WTC11 (cell line): ENCODE measurements around the gene HES5.

Source experiments
- ATF2 ChIP-seq: sonication (generic); formaldehyde crosslinking; IDR thresholded peaks from 2 replicates; pipeline ENCODE4 v1.8.1; 2022; ENCODE audit warnings: low read depth, missing genetic modification reagents, borderline replicate concordance
- CREB1 ChIP-seq: sonication (generic); formaldehyde crosslinking; IDR thresholded peaks from 2 replicates; pipeline ENCODE4 v1.8.0; 2023; ENCODE audit warnings: mild to moderate bottlenecking, missing genetic modification reagents
- CTCF ChIP-seq: fragments of 200-600 bp; IDR thresholded peaks from 2 replicates; pipeline ENCODE4 v1.8.0; 2022; ENCODE audit warnings: antibody characterized with exemption
- FOXP1 ChIP-seq: sonication (generic); formaldehyde crosslinking; IDR thresholded peaks from 2 replicates; pipeline ENCODE4 v1.8.0; 2022; ENCODE audit warnings: missing genetic modification reagents, mild to moderate bottlenecking, moderate library complexity, borderline replicate concordance
- MYBL2 ChIP-seq: sonication (generic); formaldehyde crosslinking; IDR thresholded peaks from 2 replicates; pipeline ENCODE4 v1.8.1; 2023; ENCODE audit warnings: mild to moderate bottlenecking, moderate library complexity, missing genetic modification reagents
- NFATC4 ChIP-seq: fragments of 250-450 bp; sonication (Bioruptor Pico); IDR thresholded peaks from 2 replicates; pipeline ENCODE4 v1.9.0; 2021; ENCODE audit warnings: mild to moderate bottlenecking
- NR2C2 ChIP-seq: sonication (generic); formaldehyde crosslinking; IDR thresholded peaks from 2 replicates; pipeline ENCODE4 v1.8.0; 2022; ENCODE audit warnings: mild to moderate bottlenecking, missing genetic modification reagents
- ZNF232 ChIP-seq: sonication (generic); formaldehyde crosslinking; IDR thresholded peaks from 2 replicates; pipeline ENCODE4 v1.8.0; 2022; ENCODE audit warnings: mild to moderate bottlenecking, missing genetic modification reagents
- ZNF532 ChIP-seq: fragments of 250-450 bp; sonication (Bioruptor Pico); IDR thresholded peaks from 2 replicates; pipeline ENCODE4 v1.9.0; 2021; ENCODE audit warnings: mild to moderate bottlenecking, borderline replicate concordance

- TF ChIP-seq FOXP1: no peak
- TF ChIP-seq CTCF: no peak
- no peak for TF ChIP-seq ATF2 (CRISPR knock-in tag)
- no peak for TF ChIP-seq NFATC4
- TF ChIP-seq ZNF232: no peak
- no peak for TF ChIP-seq MYBL2 (CRISPR knock-in tag)
- TF ChIP-seq ZNF532: no peak
- TF ChIP-seq NR2C2 (CRISPR knock-in tag): no peak
- no peak for TF ChIP-seq CREB1 (CRISPR knock-in tag)
Observed at GRCh38 chr1:2532485-2533160, 2.6 kb upstream of the HES5 start.
